ENCODE results near the gene PGBD2. TPM values are rescaled to one million over a fixed set of nuclear protein-coding genes. Genes with fewer than 3 reads are reported as not detected.

The PGBD2 gene
- total and polyA plus RNA-seq, 10 of the 15 experiments (the other 5 are each of a cell fraction or from before 2014, with no cell fraction given) = 4.0 to 10.3 (median 4.5) TPM

DNA sequence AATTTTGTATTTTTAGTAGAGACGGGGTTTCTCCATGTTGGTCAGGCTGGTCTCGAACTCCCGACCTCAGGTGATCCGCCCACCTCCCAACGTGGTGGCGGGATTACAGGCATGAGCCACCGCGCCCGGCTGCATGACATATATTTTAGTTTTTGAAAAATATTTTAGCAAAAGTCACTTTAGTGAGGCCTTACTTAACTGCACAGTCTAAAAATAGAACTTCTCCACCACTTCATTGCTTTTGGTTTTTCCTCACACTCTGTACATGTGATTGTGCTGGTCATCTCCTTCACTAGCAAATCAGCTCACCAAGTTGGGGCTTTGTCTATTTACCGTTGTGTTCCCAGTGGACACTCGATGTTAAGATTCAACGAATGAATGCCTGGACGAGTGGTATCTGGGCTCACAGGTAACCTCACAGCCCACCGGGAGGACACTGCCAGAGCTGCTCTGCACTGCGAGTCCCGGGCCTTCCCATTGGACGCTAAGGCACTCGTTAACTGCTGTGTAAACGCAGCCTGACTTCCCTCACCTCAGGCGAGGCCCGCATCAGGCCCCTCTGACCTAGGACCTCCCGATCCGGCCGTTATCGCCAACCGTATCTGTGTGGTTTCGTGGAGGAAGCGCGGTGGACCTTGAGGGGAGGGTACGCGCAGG is 33.2 kb upstream of the PGBD2 start:
- no TSS peak for BruUV-seq (replicated peaks)
- peak overlapping the region; percentile 87 for H3K9ac ChIP-seq (ENCODE audit: control insufficient read depth, insufficient read depth, low read length)
- H3K9me3 ChIP-seq (replicated peaks; ENCODE audit: control insufficient read depth, insufficient read depth, low read length) = no peaks in the 10 kb centered on the region
- FAIRE-seq (no peak), ATAC-seq (peak; percentile 75), DNase-seq (ENCODE audit: low read depth, low spot score) (peak; percentile 55)
- in situ Hi-C loops (cut with MboI) = no loop called here
- peak overlapping the region; percentile 90 for H3K4me2 ChIP-seq (ENCODE audit: control insufficient read depth, insufficient read depth)
- peaks cover 4% of the 10 kb centered on the region; the same call in 1 of the 2 replicates for H3K4me1 ChIP-seq (ENCODE audit: control insufficient read depth, insufficient read depth, low read length)
- ChIA-PET RAD21 (ENCODE audit: unreplicated experiment) (interaction anchor here (0.8 to 2.5 kb wide), 11 partner anchors 10 to 68 kb away, joined by 3 to 12 read pairs (median 7); partner anchors contain the start of genes PGBD2, SH3BP5L, ZNF672 and ZNF692), SMC1A (ENCODE audit: uncharacterized antibody, unreplicated experiment) (interaction anchor here (0.8 to 3.9 kb wide), 13 partner anchors 8 to 623 kb away, joined by 3 to 24 read pairs (median 4); partner anchors contain the start of genes SH3BP5L, ZNF672 and ZNF692), POLR2A (interaction anchor here (1.0 to 2.4 kb wide), 6 partner anchors 8 to 46 kb away, joined by 3 to 22 read pairs (median 10); partner anchors contain the start of genes SH3BP5L, ZNF672 and ZNF692), CTCF (interaction anchor here (1.0 to 3.3 kb wide), 10 partner anchors 8 to 47 kb away, joined by 3 to 27 read pairs (median 4); partner anchors contain the start of genes PGBD2, SH3BP5L and ZNF692)
- H3K27ac ChIP-seq (ENCODE audit: control insufficient read depth, insufficient read depth) = peak overlapping the region; percentile 85
- intact Hi-C loops (cut with micrococcal nuclease; ENCODE audit: unreplicated experiment) = loop anchor here (1.0 kb wide), 3 partner anchors 14 to 47 kb away; partner anchors contain the start of genes ZNF672 and ZNF692
- H3K27me3 ChIP-seq (replicated peaks in 1 of 2; ENCODE audit: control insufficient read depth in 2 of 2, insufficient read depth in 2 of 2, low read length in 1 of 2) = no peaks in the 10 kb centered on the region
- H4K20me1 ChIP-seq (ENCODE audit: control insufficient read depth, insufficient read depth) = no peaks in the 10 kb centered on the region
- peak overlapping the region; percentile 98 for H2AFZ ChIP-seq (ENCODE audit: control insufficient read depth, low read depth, low read length)
- H3K4me3 ChIP-seq = peak overlapping the region; percentile 65
- H3K79me2 ChIP-seq (ENCODE audit: control insufficient read depth, insufficient read depth, low read length) = no peaks in the 10 kb centered on the region
- under 1% methylated on average over 31 of the region's 31 CpGs for WGBS (ENCODE audit: insufficient coverage, insufficient replicate concordance, low lambda C conversion rate, missing lambda C conversion rate)
- no peaks in the 10 kb centered on the region for H3K36me3 ChIP-seq (ENCODE audit: control insufficient read depth in 2 of 2, insufficient read depth in 2 of 2, low read length in 1 of 2)
- TF ChIP-seq SPI1 (IDR thresholded peaks at IDR 0.05; ENCODE audit: borderline replicate concordance, insufficient read depth, low read depth, low read length) = no peak
- TF ChIP-seq, protein P1, sequence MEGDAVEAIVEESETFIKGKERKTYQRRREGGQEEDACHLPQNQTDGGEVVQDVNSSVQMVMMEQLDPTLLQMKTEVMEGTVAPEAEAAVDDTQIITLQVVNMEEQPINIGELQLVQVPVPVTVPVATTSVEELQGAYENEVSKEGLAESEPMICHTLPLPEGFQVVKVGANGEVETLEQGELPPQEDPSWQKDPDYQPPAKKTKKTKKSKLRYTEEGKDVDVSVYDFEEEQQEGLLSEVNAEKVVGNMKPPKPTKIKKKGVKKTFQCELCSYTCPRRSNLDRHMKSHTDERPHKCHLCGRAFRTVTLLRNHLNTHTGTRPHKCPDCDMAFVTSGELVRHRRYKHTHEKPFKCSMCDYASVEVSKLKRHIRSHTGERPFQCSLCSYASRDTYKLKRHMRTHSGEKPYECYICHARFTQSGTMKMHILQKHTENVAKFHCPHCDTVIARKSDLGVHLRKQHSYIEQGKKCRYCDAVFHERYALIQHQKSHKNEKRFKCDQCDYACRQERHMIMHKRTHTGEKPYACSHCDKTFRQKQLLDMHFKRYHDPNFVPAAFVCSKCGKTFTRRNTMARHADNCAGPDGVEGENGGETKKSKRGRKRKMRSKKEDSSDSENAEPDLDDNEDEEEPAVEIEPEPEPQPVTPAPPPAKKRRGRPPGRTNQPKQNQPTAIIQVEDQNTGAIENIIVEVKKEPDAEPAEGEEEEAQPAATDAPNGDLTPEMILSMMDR (IDR thresholded peaks at IDR 0.05 in 2 of 3, conservative IDR thresholded peaks at IDR 0.05 in 1 of 3; ENCODE audit: control insufficient read depth in 2 of 3, extremely low read depth in 1 of 3, insufficient read depth in 1 of 3, low read depth in 3 of 3, low read length in 3 of 3) = no peak
- no peak for TF ChIP-seq TCF12 (IDR thresholded peaks at IDR 0.05; ENCODE audit: low read depth, low read length)
- no peak for TF ChIP-seq WRNIP1 (IDR thresholded peaks at IDR 0.05; ENCODE audit: borderline replicate concordance, low read depth, low read length)
- TF ChIP-seq, protein P2, sequence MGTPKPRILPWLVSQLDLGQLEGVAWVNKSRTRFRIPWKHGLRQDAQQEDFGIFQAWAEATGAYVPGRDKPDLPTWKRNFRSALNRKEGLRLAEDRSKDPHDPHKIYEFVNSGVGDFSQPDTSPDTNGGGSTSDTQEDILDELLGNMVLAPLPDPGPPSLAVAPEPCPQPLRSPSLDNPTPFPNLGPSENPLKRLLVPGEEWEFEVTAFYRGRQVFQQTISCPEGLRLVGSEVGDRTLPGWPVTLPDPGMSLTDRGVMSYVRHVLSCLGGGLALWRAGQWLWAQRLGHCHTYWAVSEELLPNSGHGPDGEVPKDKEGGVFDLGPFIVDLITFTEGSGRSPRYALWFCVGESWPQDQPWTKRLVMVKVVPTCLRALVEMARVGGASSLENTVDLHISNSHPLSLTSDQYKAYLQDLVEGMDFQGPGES (IDR thresholded peaks at IDR 0.05) = no peak
- no peak for TF ChIP-seq TAF1 (IDR thresholded peaks at IDR 0.05; ENCODE audit: borderline replicate concordance, low read depth, low read length)
- peak; percentile 14; the same call in 1 of the 2 replicates for TF ChIP-seq NBN (IDR thresholded peaks at IDR 0.05)
- peak; percentile 79 for TF ChIP-seq SMARCA5 (IDR thresholded peaks at IDR 0.05)
- no peak for TF ChIP-seq IKZF1 (conservative IDR thresholded peaks at IDR 0.05)
- TF ChIP-seq, protein P3, sequence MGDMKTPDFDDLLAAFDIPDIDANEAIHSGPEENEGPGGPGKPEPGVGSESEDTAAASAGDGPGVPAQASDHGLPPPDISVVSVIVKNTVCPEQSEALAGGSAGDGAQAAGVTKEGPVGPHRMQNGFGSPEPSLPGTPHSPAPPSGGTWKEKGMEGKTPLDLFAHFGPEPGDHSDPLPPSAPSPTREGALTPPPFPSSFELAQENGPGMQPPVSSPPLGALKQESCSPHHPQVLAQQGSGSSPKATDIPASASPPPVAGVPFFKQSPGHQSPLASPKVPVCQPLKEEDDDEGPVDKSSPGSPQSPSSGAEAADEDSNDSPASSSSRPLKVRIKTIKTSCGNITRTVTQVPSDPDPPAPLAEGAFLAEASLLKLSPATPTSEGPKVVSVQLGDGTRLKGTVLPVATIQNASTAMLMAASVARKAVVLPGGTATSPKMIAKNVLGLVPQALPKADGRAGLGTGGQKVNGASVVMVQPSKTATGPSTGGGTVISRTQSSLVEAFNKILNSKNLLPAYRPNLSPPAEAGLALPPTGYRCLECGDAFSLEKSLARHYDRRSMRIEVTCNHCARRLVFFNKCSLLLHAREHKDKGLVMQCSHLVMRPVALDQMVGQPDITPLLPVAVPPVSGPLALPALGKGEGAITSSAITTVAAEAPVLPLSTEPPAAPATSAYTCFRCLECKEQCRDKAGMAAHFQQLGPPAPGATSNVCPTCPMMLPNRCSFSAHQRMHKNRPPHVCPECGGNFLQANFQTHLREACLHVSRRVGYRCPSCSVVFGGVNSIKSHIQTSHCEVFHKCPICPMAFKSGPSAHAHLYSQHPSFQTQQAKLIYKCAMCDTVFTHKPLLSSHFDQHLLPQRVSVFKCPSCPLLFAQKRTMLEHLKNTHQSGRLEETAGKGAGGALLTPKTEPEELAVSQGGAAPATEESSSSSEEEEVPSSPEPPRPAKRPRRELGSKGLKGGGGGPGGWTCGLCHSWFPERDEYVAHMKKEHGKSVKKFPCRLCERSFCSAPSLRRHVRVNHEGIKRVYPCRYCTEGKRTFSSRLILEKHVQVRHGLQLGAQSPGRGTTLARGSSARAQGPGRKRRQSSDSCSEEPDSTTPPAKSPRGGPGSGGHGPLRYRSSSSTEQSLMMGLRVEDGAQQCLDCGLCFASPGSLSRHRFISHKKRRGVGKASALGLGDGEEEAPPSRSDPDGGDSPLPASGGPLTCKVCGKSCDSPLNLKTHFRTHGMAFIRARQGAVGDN (IDR thresholded peaks at IDR 0.05) = peak; percentile 55; the same call in 1 of the 2 replicates
- TF ChIP-seq, protein P4, sequence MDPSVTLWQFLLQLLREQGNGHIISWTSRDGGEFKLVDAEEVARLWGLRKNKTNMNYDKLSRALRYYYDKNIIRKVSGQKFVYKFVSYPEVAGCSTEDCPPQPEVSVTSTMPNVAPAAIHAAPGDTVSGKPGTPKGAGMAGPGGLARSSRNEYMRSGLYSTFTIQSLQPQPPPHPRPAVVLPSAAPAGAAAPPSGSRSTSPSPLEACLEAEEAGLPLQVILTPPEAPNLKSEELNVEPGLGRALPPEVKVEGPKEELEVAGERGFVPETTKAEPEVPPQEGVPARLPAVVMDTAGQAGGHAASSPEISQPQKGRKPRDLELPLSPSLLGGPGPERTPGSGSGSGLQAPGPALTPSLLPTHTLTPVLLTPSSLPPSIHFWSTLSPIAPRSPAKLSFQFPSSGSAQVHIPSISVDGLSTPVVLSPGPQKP (IDR thresholded peaks at IDR 0.05; ENCODE audit: low read depth, low read length) = no peak
- no peak for TF ChIP-seq STAT3 (IDR thresholded peaks at IDR 0.05; ENCODE audit: low read depth, low read length)
- TF ChIP-seq JUNB (IDR thresholded peaks at IDR 0.05) = no peak
- TF ChIP-seq MEF2A (IDR thresholded peaks at IDR 0.05; ENCODE audit: insufficient read depth, low read depth, low read length) = peak; percentile 50; the same call in 1 of the 2 replicates
- TF ChIP-seq MXI1 (IDR thresholded peaks at IDR 0.05; ENCODE audit: low read depth, low read length) = peak; percentile 12; the same call in 1 of the 2 replicates
